Measurements from ENCODE around the gene SP100.
"Not testable (repeated sequence)": the region's sequence is repeated elsewhere in the genome, so short reads cannot be mapped to it uniquely, and the experiment has no call there.

Gene SP100

GRCh38 chr2:230475143-230475542 lies 59.1 kb downstream of the SP100 start:
- Histone ChIP-seq H3K4me3 (replicated peaks; ENCODE audit: low read depth, low read length) (no peak overlapping the region), H3K27me3 (replicated peaks; ENCODE audit: control insufficient read depth, insufficient read depth, low read length) (no peaks in the 10 kb centered on the region), H3K36me3 (ENCODE audit: control insufficient read depth, insufficient read depth, low read length) (peaks cover 13% of the 10 kb centered on the region)
- no peak for TF ChIP-seq CTCF (IDR thresholded peaks at IDR 0.05; ENCODE audit: insufficient read depth, low read length, poor library complexity, severe bottlenecking)
- no peak for DNase-seq (ENCODE audit: extremely low read depth, insufficient read length)

DNA sequence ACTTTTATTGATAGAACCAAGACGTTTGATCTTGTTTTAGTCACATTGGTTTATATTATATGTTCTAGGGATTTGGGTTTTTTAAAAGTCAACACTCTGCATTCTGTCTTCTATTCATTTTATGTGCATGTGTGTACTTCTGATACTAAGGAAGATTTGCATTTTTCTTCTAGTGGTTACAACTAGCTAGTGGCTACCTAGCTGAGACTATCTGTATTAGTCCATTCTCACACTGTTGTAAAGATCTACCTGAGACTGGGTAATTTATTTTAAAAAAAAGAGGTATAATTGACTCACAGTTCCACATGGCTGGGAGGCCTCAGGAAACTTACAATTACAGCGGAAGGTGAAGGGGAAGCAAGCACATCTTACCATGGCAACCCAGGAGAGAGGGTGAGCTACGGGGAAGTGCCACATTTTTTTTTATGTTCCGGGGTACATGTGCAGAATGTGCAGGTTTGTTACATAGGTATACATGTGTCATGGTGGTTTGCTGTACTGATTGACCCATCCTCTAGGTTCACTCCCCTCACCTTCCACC lies 69.9 kb downstream of the SP100 start:
- H3K36me3 ChIP-seq (ENCODE audit: control insufficient read depth, insufficient read depth, low read length), result peaks cover 5% of the 10 kb centered on the region
- H3K27me3 ChIP-seq (replicated peaks; ENCODE audit: control insufficient read depth, insufficient read depth, low read length), result no peaks in the 10 kb centered on the region
- no peak overlapping the region for H3K4me3 ChIP-seq (replicated peaks; ENCODE audit: low read depth, low read length)
- TF ChIP-seq CTCF (IDR thresholded peaks at IDR 0.05; ENCODE audit: insufficient read depth, low read length, poor library complexity, severe bottlenecking), result no peak
- DNase-seq (ENCODE audit: extremely low read depth, insufficient read length), result peak; percentile 21

GRCh38 chr2:230491219-230491618 lies 75.2 kb downstream of the SP100 start:
- not testable (repeated sequence) for DNase-seq (ENCODE audit: extremely low read depth, insufficient read length); H3K27me3 ChIP-seq (replicated peaks; ENCODE audit: control insufficient read depth, insufficient read depth, low read length); H3K4me3 ChIP-seq (replicated peaks; ENCODE audit: low read depth, low read length); H3K36me3 ChIP-seq (ENCODE audit: control insufficient read depth, insufficient read depth, low read length)

DNA sequence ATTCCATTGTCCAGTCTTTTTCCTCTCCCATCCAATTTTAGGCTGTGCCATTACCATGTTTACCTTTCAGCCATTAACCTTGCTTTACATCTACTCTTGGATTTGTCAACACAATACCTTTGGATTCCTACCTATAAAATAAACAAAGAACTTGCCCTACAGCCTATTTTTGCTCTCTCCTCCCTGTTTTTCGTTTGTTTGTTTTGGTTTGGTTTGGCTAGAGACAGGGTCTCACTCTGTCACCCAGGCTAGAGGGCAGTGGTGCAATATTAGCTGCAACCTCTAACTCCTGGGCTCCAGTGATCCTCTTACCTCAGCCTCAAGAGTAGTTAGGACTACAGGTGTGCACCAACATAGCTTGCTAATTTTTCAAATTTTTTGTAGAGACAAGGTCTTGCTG lies 76.1 kb downstream of the SP100 start:
- no peak for TF ChIP-seq CTCF (IDR thresholded peaks at IDR 0.05; ENCODE audit: insufficient read depth, low read length, poor library complexity, severe bottlenecking)
- Histone ChIP-seq H3K36me3 (ENCODE audit: control insufficient read depth, insufficient read depth, low read length) (peaks cover 11% of the 10 kb centered on the region), H3K4me3 (replicated peaks; ENCODE audit: low read depth, low read length) (no peak overlapping the region), H3K27me3 (replicated peaks; ENCODE audit: control insufficient read depth, insufficient read depth, low read length) (no peaks in the 10 kb centered on the region)
- no peak for DNase-seq (ENCODE audit: extremely low read depth, insufficient read length)

- TF ChIP-seq CTCF (IDR thresholded peaks at IDR 0.05; ENCODE audit: insufficient read depth, low read length, poor library complexity, severe bottlenecking), result no peak
- peaks cover 18% of the 10 kb centered on the region for H3K36me3 ChIP-seq (ENCODE audit: control insufficient read depth, insufficient read depth, low read length)
- DNase-seq (ENCODE audit: extremely low read depth, insufficient read length), result no peak
- no peak overlapping the region for H3K4me3 ChIP-seq (replicated peaks; ENCODE audit: low read depth, low read length)
- no peaks in the 10 kb centered on the region for H3K27me3 ChIP-seq (replicated peaks; ENCODE audit: control insufficient read depth, insufficient read depth, low read length)
Observed at GRCh38 chr2:230494980-230495379, 79.0 kb downstream of the SP100 start.

- H3K27me3 ChIP-seq (replicated peaks; ENCODE audit: control insufficient read depth, insufficient read depth, low read length), result no peaks in the 10 kb centered on the region
- TF ChIP-seq CTCF (IDR thresholded peaks at IDR 0.05; ENCODE audit: insufficient read depth, low read length, poor library complexity, severe bottlenecking), result no peak
- H3K36me3 ChIP-seq (ENCODE audit: control insufficient read depth, insufficient read depth, low read length), result peaks cover 16% of the 10 kb centered on the region
- peak; percentile 39 for DNase-seq (ENCODE audit: extremely low read depth, insufficient read length)
- no peak overlapping the region for H3K4me3 ChIP-seq (replicated peaks; ENCODE audit: low read depth, low read length)
Observed at GRCh38 chr2:230496891-230497290, 80.9 kb downstream of the SP100 start.

Measured in GM06990 (cell line).